ENCODE results near the gene PRKCH. TPM values are rescaled to one million over a fixed set of nuclear protein-coding genes. Genes with fewer than 3 reads are reported as not detected.

Gene PRKCH
- total and polyA plus RNA-seq, 9 of the 15 experiments (the other 6 are each of a cell fraction or from before 2014, with no cell fraction given) = 0.61 to 4.4 (median 4.0) TPM

DNA sequence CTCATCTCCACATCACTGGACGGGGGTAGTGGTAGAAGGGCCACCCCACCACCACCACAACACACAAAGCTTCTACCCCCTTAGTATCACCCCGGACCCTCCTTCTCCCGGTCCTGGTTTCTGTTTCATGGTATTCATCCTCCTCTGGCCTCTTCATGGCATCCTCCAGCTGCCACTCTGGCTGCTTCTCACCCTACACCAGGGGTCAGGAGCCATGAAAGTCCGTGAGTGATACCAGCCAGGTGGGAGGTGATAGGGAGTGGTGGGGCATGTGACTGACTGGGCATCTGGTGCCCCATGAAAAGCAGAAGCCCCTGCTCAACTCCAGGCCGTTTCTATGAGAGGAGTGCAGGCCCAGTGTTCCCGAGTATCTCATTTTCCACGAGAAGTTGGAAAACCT lies 222.6 kb downstream of the PRKCH start (continued):
- TF ChIP-seq GABPA (tag; conservative IDR thresholded peaks at IDR 0.05; ENCODE audit: low read depth) (no peak), NR2C2 (CRISPR knock-in tag; IDR thresholded peaks at IDR 0.05) (no peak), NR2C2 (tag; IDR thresholded peaks at IDR 0.05) (no peak), EHMT2 (IDR thresholded peaks at IDR 0.05) (no peak), MAFG (tag; conservative IDR thresholded peaks at IDR 0.05) (no peak), MTA1 (IDR thresholded peaks at IDR 0.05; ENCODE audit: borderline replicate concordance) (no peak)
- TF ChIP-seq, protein P1, sequence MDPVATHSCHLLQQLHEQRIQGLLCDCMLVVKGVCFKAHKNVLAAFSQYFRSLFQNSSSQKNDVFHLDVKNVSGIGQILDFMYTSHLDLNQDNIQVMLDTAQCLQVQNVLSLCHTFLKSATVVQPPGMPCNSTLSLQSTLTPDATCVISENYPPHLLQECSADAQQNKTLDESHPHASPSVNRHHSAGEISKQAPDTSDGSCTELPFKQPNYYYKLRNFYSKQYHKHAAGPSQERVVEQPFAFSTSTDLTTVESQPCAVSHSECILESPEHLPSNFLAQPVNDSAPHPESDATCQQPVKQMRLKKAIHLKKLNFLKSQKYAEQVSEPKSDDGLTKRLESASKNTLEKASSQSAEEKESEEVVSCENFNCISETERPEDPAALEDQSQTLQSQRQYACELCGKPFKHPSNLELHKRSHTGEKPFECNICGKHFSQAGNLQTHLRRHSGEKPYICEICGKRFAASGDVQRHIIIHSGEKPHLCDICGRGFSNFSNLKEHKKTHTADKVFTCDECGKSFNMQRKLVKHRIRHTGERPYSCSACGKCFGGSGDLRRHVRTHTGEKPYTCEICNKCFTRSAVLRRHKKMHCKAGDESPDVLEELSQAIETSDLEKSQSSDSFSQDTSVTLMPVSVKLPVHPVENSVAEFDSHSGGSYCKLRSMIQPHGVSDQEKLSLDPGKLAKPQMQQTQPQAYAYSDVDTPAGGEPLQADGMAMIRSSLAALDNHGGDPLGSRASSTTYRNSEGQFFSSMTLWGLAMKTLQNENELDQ (CRISPR knock-in tag; IDR thresholded peaks at IDR 0.05; ENCODE audit: borderline replicate concordance) = no peak
- TF ChIP-seq, protein P2, sequence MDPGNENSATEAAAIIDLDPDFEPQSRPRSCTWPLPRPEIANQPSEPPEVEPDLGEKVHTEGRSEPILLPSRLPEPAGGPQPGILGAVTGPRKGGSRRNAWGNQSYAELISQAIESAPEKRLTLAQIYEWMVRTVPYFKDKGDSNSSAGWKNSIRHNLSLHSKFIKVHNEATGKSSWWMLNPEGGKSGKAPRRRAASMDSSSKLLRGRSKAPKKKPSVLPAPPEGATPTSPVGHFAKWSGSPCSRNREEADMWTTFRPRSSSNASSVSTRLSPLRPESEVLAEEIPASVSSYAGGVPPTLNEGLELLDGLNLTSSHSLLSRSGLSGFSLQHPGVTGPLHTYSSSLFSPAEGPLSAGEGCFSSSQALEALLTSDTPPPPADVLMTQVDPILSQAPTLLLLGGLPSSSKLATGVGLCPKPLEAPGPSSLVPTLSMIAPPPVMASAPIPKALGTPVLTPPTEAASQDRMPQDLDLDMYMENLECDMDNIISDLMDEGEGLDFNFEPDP (CRISPR knock-in tag; IDR thresholded peaks at IDR 0.05) = no peak
- TF ChIP-seq, protein P3, sequence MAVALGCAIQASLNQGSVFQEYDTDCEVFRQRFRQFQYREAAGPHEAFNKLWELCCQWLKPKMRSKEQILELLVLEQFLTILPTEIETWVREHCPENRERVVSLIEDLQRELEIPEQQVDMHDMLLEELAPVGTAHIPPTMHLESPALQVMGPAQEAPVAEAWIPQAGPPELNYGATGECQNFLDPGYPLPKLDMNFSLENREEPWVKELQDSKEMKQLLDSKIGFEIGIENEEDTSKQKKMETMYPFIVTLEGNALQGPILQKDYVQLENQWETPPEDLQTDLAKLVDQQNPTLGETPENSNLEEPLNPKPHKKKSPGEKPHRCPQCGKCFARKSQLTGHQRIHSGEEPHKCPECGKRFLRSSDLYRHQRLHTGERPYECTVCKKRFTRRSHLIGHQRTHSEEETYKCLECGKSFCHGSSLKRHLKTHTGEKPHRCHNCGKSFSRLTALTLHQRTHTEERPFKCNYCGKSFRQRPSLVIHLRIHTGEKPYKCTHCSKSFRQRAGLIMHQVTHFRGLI (CRISPR knock-in tag; IDR thresholded peaks at IDR 0.05) = no peak
